Bone marrow (tissue), 2 donors: Measurements from ENCODE around the gene LRRC8D.

ENCODE experiments used
- DNase-seq, 2 donors: peaks; one replicate each; lab custom pipeline; 2025; lab: John Stamatoyannopoulos, UW

LRRC8D gene

GRCh38 chr1:89896105-89896942 lies 75.5 kb downstream of the LRRC8D start:
- DNase-seq, result peak in 1 of 2 donors; percentile 40

- no peak for DNase-seq
Observed at GRCh38 chr1:89897347-89898133, 76.7 kb downstream of the LRRC8D start.

- no peak for DNase-seq
Observed at GRCh38 chr1:89898150-89898549, 77.3 kb downstream of the LRRC8D start.

GRCh38 chr1:89898695-89899470 lies 78.1 kb downstream of the LRRC8D start:
- DNase-seq, result no peak

- no peak for DNase-seq
Observed at GRCh38 chr1:89900323-89900722, 79.5 kb downstream of the LRRC8D start.

- no peak for DNase-seq
Observed at GRCh38 chr1:89900791-89901708, 80.2 kb downstream of the LRRC8D start.

GRCh38 chr1:89901957-89902669 lies 81.3 kb downstream of the LRRC8D start:
- DNase-seq, result no peak

- no peak for DNase-seq
Observed at GRCh38 chr1:89903550-89903949, 82.7 kb downstream of the LRRC8D start.

GRCh38 chr1:89904219-89904980 lies 83.6 kb downstream of the LRRC8D start:
- DNase-seq, result peak in 1 of 2 donors; percentile 25

- DNase-seq, result no peak
Observed at GRCh38 chr1:89905395-89906058, 84.7 kb downstream of the LRRC8D start.

GRCh38 chr1:89906088-89906487 lies 85.3 kb downstream of the LRRC8D start:
- no peak for DNase-seq

- DNase-seq, result no peak
Observed at GRCh38 chr1:89907727-89908212, 86.9 kb downstream of the LRRC8D start.

GRCh38 chr1:89908273-89908671 lies 87.4 kb downstream of the LRRC8D start:
- no peak for DNase-seq

GRCh38 chr1:89908672-89909436 lies 88.0 kb downstream of the LRRC8D start:
- peak in 1 of 2 donors; percentile 54 for DNase-seq

- no peak for DNase-seq
Observed at GRCh38 chr1:89910268-89910667, 89.4 kb downstream of the LRRC8D start.

GRCh38 chr1:89910780-89911179 lies 89.9 kb downstream of the LRRC8D start:
- no peak for DNase-seq

- DNase-seq, result no peak
Observed at GRCh38 chr1:89911191-89911991, 90.6 kb downstream of the LRRC8D start.
